Ovary (tissue), 3 donors: ENCODE data around the gene SMPDL3B.

Experiments
- CTCF ChIP-seq, 3 donors: fragments of 450-650 bp in 2 of 3; fragments of 200-600 bp in 1 of 3; IDR thresholded peaks; one replicate each; pipeline versions ENCODE4 v1.5.1 to v1.8.0; 2016 to 2022; ENCODE audit warnings: antibody characterized with exemption in 3 of 3, mild to moderate bottlenecking in 1 of 3
- POLR2A ChIP-seq: fragments of 450-650 bp; IDR thresholded peaks from one replicate; pipeline ENCODE4 v1.6.1; 2017; ENCODE audit warnings: antibody characterized with exemption, mild to moderate bottlenecking, moderate library complexity
- donor health status: DM: no; HTN: no; CAD: no.

DNA sequence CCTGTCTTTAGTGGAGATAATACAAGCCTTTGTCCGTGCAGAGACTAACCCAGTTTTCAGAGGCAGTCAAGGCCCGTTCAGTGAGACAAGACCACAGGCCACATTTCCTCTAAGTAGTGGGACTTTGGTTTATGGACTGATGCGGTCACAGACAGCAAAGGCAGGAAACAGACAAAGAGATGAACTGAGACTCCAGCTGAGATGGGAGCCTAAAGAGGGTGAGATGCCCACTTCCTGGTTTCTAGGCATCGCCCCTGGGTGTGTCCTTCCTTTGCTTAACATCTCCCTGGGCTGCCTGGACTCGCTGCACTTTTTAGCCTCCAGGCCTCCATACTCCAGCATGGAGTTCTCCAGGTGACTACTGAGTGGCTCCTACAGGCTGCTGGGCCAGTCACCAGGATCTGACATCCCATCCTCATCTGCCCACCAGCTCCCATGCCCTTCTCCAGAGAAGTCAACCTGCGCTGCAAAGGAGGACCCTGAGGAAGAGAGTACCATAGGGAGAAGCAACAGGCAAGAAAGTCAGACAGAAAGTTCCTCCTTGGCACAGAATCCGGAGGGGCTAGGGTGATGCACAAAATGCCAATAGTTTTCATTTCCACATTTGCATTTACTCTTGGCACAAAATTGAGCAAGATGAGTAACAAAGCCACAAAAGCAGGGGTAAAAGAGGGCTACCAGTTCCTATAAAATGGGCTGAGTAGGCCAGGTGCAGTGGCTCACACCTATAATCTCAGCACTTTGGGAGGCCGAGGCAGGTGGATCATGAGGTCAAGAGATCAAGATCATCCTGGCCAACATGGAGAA, 47.4 kb upstream of the SMPDL3B start:
- no peak for TF ChIP-seq POLR2A
- TF ChIP-seq CTCF (IDR thresholded peaks at IDR 0.05): no peak
